ENCODE measurements around the gene ANTKMT.

DNA sequence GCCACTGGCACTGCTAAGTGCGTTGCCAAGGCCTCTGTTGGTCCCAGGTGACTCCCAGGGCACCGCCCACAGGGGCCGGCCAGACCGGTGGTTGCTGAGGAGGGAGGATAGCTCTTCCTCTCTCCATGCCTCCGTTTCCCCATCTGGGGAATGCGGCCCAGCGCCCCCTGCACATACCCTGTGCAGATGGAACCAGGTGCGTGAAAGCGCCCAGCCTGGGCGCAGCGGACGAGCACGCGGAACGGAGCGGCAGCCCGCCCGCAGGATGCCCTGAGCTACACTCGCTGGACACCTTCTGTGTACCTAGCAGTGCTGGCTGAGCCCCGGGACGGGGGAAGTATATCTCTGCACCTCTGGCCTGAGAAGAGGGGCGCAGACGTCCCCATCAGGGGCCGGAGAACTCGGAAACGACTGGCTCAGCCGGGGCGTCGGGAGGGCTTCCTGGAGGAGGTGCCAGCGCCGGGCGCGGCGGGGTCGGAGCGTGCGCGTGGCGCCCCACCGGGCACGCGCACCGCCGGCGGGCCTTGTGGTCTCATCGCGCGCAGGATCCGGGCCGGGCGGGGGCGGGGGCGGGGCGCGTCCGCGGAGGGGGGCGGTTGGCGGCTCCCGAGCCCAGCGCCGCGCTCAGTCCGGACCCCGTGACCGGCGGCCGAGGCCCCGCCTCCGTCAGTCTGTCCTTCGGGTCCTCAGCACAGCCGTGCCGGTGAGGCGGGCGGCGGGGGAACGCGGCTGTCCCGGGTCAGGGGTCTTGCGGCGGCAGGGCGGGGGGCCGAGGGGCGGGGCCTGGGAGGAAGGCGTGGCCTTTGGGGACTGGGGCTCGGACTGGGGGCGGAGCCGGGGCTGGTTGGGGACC, 5.7 kb downstream of the ANTKMT start, which contains the start of the genes CCDC78 and HAGHL:
- TF ChIP-seq POLR2AphosphoS5 (IDR thresholded peaks at IDR 0.05; ENCODE audit: borderline replicate concordance, low read depth, low read length), result no peak
- no peak for TF ChIP-seq EZH2 (IDR thresholded peaks at IDR 0.05)
- no peak for TF ChIP-seq FOXP2 (optimal IDR thresholded peaks at IDR 0.05; ENCODE audit: control extremely low read depth, extremely low read length, insufficient read depth)
